MCF 10A (cell line): ENCODE data around the gene DNASE2. TPM values are rescaled to one million over a fixed set of nuclear protein-coding genes. Genes with fewer than 3 reads are reported as not detected.
A peak's percentile ranks its signal among the peaks of the same experiment; 100 is the strongest.

Experiments
- BruUV-seq: library from RNA; stranded (reverse); fragments of 400-500 nt; replicated peaks from 2 replicates; lab custom pipeline; 2021; lab: Mats Ljungman, UMichigan
- CTCF ChIA-PET: fragments of 300-600 bp; sonication (Branson Sonifier 250); formaldehyde crosslinking; extraction: SDS; loops from one replicate; lab custom pipeline; 2021; ENCODE audit warnings: antibody characterized with exemption, inconsistent platforms; lab: Yijun Ruan, JAX
- POLR2A ChIA-PET: fragments of 300-600, 350-650 bp; sonication (Branson Sonifier 250); formaldehyde crosslinking; extraction: SDS; loops from one replicate; lab custom pipeline; 2020; ENCODE audit warnings: antibody characterized with exemption, inconsistent platforms; lab: Yijun Ruan, JAX
- DNase-seq: peaks from one replicate; pipeline ENCODE4 v3.0.0-alpha.2; 2018; ENCODE audit not compliant: unreplicated experiment
- H3K27ac Mint-ChIP-seq: one replicate; pipeline ENCODE4 v1.8.0; 2022; ENCODE audit warnings: mild to moderate bottlenecking, low read depth, mixed read lengths; ENCODE audit not compliant: unreplicated experiment
- H3K27me3 Mint-ChIP-seq: one replicate; pipeline ENCODE4 v1.8.0; 2022; ENCODE audit warnings: mixed read lengths; ENCODE audit not compliant: insufficient read depth, unreplicated experiment
- H3K36me3 Mint-ChIP-seq: one replicate; pipeline ENCODE4 v1.8.0; 2022; ENCODE audit warnings: mild to moderate bottlenecking, moderate library complexity, mixed read lengths; ENCODE audit not compliant: insufficient read depth, unreplicated experiment
- H3K4me1 Mint-ChIP-seq: one replicate; pipeline ENCODE4 v1.8.0; 2022; ENCODE audit warnings: mixed read lengths; ENCODE audit not compliant: insufficient read depth, unreplicated experiment
- H3K4me3 Mint-ChIP-seq: one replicate; pipeline ENCODE4 v1.8.0; 2022; ENCODE audit warnings: mild to moderate bottlenecking, moderate library complexity, mixed read lengths; ENCODE audit not compliant: unreplicated experiment
- H3K9me3 Mint-ChIP-seq: one replicate; pipeline ENCODE4 v1.8.0; 2022; ENCODE audit warnings: mixed read lengths; ENCODE audit not compliant: unreplicated experiment
- intact Hi-C: fragments of 100-400 bp; cut with micrococcal nuclease; formaldehyde crosslinking; loops from 2 replicates; pipeline ENCODE4 v1.14.1; 2022
- total RNA-seq: library from RNA; stranded (reverse); gene quantifications from 2 replicates; pipeline ENCODE4 v1.2.3, GENCODE V29; 2022
- TF ChIP-seq, protein P1 (sequence below): fragments of 200-600 bp; IDR thresholded peaks from one replicate; pipeline ENCODE4 v1.8.0; 2022; ENCODE audit warnings: antibody characterized with exemption, mild to moderate bottlenecking; ENCODE audit not compliant: unreplicated experiment

The DNASE2 gene
- total RNA-seq, 1 experiment from 2014 or later, result 26.7 TPM

DNA sequence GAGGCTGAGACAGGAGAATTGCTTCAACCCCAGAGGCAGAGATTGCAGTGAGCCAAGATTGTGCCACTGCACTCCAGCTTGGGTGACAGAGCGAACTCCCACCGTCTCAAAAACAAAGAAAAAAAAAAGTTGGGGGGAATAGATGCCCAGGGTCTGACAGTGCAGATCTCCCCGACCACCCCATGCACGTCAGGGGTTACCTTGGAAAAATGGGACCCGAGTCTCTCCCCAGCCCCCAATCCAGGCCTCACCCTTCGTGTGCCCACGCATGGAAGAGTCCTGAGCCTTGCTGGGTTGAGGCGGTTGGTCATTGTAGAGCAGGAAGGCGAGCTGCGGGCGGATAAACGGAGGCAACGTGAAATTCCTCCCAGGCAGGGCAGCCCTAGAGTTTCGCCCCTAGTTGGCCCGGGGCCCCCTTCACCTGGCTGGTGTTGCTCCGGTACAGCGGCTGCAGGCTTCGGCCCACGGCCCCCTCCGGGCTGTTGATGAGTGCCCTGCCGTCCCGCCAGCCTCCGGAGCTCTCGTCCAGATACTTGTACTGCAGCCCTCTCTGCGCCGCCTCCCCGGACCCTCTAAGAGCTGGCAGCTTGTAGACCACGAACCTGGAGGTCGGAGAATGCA, 588 bp downstream of the DNASE2 start:
- peak overlapping the region; percentile 84 for H3K4me3 Mint-ChIP-seq
- DNase-seq, result peak; percentile 50
- intact Hi-C loops, result no loop called here

DNA sequence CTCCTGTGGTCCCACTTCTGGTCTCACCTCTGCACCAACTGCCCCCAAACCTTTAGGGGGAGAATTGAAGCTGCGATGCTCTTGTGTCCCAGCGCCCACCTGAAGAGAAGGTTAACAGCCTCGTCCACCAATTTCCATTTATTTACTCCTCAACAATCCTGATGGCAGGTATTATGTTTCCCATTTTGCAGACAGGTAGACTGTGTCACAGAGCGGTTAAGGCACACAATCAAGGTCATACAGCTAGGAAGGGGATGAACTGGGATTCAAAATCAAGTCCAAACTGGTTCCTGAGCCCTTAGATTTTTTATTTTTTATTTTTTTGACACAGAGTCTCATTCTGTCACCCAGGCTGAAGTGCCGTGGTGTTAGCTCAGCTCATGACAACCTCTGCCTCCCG, 6.2 kb downstream of the DNASE2 start:
- H3K36me3 Mint-ChIP-seq, result peaks cover 26% of the 10 kb centered on the region
- no peak overlapping the region for H3K27ac Mint-ChIP-seq
- no peak for DNase-seq
- ChIA-PET CTCF (no interaction called here), POLR2A (no interaction called here)
- BruUV-seq, result no TSS peak
- TF ChIP-seq, protein P1, sequence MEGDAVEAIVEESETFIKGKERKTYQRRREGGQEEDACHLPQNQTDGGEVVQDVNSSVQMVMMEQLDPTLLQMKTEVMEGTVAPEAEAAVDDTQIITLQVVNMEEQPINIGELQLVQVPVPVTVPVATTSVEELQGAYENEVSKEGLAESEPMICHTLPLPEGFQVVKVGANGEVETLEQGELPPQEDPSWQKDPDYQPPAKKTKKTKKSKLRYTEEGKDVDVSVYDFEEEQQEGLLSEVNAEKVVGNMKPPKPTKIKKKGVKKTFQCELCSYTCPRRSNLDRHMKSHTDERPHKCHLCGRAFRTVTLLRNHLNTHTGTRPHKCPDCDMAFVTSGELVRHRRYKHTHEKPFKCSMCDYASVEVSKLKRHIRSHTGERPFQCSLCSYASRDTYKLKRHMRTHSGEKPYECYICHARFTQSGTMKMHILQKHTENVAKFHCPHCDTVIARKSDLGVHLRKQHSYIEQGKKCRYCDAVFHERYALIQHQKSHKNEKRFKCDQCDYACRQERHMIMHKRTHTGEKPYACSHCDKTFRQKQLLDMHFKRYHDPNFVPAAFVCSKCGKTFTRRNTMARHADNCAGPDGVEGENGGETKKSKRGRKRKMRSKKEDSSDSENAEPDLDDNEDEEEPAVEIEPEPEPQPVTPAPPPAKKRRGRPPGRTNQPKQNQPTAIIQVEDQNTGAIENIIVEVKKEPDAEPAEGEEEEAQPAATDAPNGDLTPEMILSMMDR, result no peak
- H3K9me3 Mint-ChIP-seq, result peaks cover 9% of the 10 kb centered on the region
- intact Hi-C loops, result no loop called here
- no peaks in the 10 kb centered on the region for H3K27me3 Mint-ChIP-seq
- H3K4me3 Mint-ChIP-seq, result no peak overlapping the region
- H3K4me1 Mint-ChIP-seq, result no peaks in the 10 kb centered on the region

More for the DNA sequence above, 588 bp downstream of the DNASE2 start:
- CTCF ChIA-PET, result interaction anchor here (0.6 to 2.0 kb wide), 5 partner anchors 33 to 1016 kb away, joined by 3 to 7 read pairs (median 5); no protein-coding TSS in a partner anchor
- peak overlapping the region; percentile 90 for H3K27ac Mint-ChIP-seq
- TF ChIP-seq, protein P1, result no peak
- no peaks in the 10 kb centered on the region for H3K27me3 Mint-ChIP-seq
- H3K9me3 Mint-ChIP-seq, result no peaks in the 10 kb centered on the region
- POLR2A ChIA-PET, result interaction anchor here (0.6 to 3.0 kb wide), 21 partner anchors 7 to 272 kb away, joined by 3 to 37 read pairs (median 4); partner anchors contain the start of genes GCDH, GET3, JUNB and RNASEH2A
- H3K4me1 Mint-ChIP-seq, result no peaks in the 10 kb centered on the region
- TSS peak; percentile 50 for BruUV-seq
- H3K36me3 Mint-ChIP-seq, result peaks cover 26% of the 10 kb centered on the region

DNA sequence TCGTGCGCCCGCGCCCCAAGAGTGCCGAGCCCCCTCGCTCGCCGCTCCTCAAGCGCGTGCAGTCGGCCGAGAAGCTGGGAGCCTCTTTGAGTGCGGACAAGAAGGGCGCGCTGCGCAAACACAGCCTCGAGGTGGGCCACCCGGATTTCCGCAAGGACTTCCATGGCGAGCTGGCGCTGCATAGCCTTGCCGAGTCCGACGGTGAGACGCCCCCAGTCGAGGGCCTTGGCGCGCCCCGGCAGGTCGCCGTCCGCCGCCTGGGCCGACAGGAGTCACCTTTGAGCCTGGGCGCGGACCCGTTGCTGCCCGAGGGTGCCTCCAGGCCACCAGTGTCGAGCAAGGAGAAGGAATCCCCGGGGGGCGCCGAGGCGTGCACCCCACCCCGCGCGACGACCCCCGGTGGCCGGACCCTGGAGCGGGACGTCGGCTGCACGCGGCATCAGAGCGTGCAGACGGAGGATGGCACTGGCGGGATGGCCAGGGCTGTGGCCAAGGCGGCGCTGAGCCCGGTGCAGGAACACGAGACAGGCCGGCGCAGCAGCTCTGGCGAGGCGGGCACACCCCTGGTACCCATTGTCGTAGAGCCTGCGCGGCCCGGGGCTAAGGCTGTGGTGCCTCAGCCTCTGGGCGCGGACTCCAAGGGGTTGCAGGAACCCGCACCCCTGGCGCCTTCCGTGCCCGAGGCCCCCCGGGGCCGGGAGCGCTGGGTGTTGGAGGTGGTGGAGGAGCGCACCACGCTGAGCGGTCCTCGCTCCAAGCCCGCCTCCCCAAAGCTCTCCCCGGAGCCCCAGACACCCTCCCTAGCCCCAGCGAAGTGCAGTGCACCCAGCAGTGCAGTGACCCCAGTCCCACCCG, 7.1 kb downstream of the DNASE2 start:
- POLR2A ChIA-PET, result interaction anchor here (1.2 kb wide), 1 partner anchor 7 kb away, joined by 4 read pairs; the partner anchor contains the start of gene DNASE2
- intact Hi-C loops, result no loop called here
- no peak overlapping the region for H3K27ac Mint-ChIP-seq
- TF ChIP-seq, protein P1, result no peak
- CTCF ChIA-PET, result interaction anchor here (1.1 to 1.3 kb wide), 2 partner anchors 26 to 114 kb away, joined by 3 to 4 read pairs; no protein-coding TSS in a partner anchor
- no TSS peak for BruUV-seq
- no peaks in the 10 kb centered on the region for H3K4me1 Mint-ChIP-seq
- peaks cover 9% of the 10 kb centered on the region for H3K9me3 Mint-ChIP-seq
- no peaks in the 10 kb centered on the region for H3K27me3 Mint-ChIP-seq
- no peak overlapping the region for H3K4me3 Mint-ChIP-seq
- peaks cover 26% of the 10 kb centered on the region for H3K36me3 Mint-ChIP-seq
- no peak for DNase-seq
